ENCODE results near the gene ZSCAN26. TPM values are rescaled to one million over a fixed set of nuclear protein-coding genes. Genes with fewer than 3 reads are reported as not detected.

The ZSCAN26 gene
- total RNA-seq, 4 donors from 2014 or later, result 15.1 to 28.2 (median 24.1) TPM

DNA sequence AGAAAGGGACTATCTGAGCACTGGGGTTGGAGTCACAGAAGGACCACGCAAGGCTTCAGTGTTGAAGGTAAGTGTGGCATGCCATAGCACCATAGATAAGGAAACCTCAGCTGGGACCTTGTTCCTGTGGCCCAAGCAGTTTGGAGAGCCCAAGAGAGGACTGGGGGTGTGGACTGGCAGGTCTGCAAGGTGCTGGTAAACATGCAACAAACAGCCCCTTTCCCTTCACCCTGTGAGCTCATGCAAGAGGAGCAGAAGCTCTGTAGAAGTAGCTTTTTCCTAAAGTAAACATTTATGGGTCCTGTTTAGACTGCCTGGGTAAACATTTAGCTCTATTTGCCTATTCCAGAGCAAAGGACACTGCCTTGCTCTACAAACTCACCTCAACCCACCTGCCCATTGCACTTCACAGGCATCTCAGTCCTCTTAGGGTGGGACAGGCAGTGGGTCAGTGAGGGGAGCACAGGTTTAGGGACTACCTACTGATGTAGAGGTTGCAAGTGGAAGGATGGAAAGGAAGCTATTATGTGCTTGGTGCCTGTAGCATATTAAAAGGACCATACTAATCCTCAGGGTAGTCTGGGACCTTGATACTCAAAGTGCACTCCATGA lies 57.0 kb downstream of the ZSCAN26 start:
- Histone ChIP-seq H3K4me3 (no peak overlapping the region), H3K9me3 (peaks cover 3 to 38% (median 33%) of the 10 kb centered on the region in 4 donors), H3K27ac (replicated peaks in 1 of 4) (no peak overlapping the region), H3K27me3 (no peaks in the 10 kb centered on the region), H3K36me3 (peaks cover 34 to 57% (median 49%) of the 10 kb centered on the region in 4 donors), H3K4me1 (no peaks in the 10 kb centered on the region)
- TF ChIP-seq POLR2A (IDR thresholded peaks at IDR 0.05; ENCODE audit: low read depth) (no peak), EP300 (IDR thresholded peaks at IDR 0.05) (no peak), POLR2AphosphoS5 (IDR thresholded peaks at IDR 0.05) (no peak)
- TF ChIP-seq, protein P1, sequence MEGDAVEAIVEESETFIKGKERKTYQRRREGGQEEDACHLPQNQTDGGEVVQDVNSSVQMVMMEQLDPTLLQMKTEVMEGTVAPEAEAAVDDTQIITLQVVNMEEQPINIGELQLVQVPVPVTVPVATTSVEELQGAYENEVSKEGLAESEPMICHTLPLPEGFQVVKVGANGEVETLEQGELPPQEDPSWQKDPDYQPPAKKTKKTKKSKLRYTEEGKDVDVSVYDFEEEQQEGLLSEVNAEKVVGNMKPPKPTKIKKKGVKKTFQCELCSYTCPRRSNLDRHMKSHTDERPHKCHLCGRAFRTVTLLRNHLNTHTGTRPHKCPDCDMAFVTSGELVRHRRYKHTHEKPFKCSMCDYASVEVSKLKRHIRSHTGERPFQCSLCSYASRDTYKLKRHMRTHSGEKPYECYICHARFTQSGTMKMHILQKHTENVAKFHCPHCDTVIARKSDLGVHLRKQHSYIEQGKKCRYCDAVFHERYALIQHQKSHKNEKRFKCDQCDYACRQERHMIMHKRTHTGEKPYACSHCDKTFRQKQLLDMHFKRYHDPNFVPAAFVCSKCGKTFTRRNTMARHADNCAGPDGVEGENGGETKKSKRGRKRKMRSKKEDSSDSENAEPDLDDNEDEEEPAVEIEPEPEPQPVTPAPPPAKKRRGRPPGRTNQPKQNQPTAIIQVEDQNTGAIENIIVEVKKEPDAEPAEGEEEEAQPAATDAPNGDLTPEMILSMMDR (IDR thresholded peaks at IDR 0.05), result no peak
- 91% methylated on average over 1 of the region's 1 CpG for WGBS
- DNase-seq (ENCODE audit: extremely low spot score), result no peak
- intact Hi-C loops (cut with DNase I), result no loop called here

DNA sequence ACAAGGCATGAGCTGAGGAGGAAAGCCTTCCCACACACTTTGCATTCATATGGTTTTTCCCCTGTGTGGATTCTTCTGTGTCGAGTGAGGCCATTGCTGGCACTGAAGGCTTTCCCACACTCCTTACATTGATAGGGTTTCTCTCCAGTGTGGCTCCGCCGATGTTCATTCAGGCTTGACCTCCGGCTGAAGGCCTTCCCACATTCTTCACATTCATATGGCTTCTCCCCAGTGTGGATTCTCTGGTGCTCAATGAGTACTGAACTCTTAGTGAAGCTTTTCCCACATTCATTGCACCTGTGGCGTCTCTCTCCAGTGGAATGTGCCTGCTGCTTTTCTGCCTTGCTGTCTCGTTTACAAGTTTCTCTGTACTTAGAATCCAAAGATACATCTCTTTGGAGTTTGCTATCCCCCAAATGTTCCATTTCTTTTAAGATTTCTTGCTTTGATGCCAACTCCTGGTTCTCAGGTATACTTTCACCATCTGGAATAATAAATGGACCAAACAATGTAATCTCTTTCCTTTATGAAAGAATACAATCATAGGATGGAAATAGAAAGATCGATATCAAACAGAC lies 59.5 kb downstream of the ZSCAN26 start:
- intact Hi-C loops (cut with DNase I), result no loop called here
- Histone ChIP-seq H3K4me1 (no peaks in the 10 kb centered on the region), H3K36me3 (peaks cover 38 to 63% (median 56%) of the 10 kb centered on the region in 4 donors), H3K4me3 (no peak overlapping the region), H3K27me3 (no peaks in the 10 kb centered on the region), H3K27ac (replicated peaks in 1 of 4) (no peak overlapping the region), H3K9me3 (peaks cover 3 to 40% (median 30%) of the 10 kb centered on the region in 4 donors)
- 95% methylated on average over 7 of the region's 7 CpGs for WGBS
- DNase-seq (ENCODE audit: extremely low spot score), result no peak
- TF ChIP-seq POLR2AphosphoS5 (IDR thresholded peaks at IDR 0.05), result no peak
- TF ChIP-seq, protein P1 (IDR thresholded peaks at IDR 0.05), result no peak
- TF ChIP-seq EP300 (IDR thresholded peaks at IDR 0.05), result no peak
- TF ChIP-seq POLR2A (IDR thresholded peaks at IDR 0.05; ENCODE audit: low read depth), result no peak

Small RNAs within 50 kb of the gene (small RNA-seq; reads per million reads assigned to genes)
- gene AL021997.1 (0 reads per million in 3 donors), gene AL021997.2 (0 reads per million in 3 donors)

Other genes with a start within 250 kb of the ZSCAN26 start
- 1 to 10 TPM in 1 of 4 donors, under 1 TPM in 3; 0.40 to 1.1 (median 0.66) TPM for gene ZNF165, start 186.6 kb upstream of the ZSCAN26 start, total RNA-seq
- gene ZSCAN16, start 142.5 kb upstream of the ZSCAN26 start, total RNA-seq, result 1 to 10 TPM; 2.9 to 7.4 (median 3.4) TPM
- gene ZKSCAN8, start 125.3 kb upstream of the ZSCAN26 start, total RNA-seq, result 10 to 100 TPM; 18.7 to 21.7 (median 20.8) TPM
- gene ZSCAN9, start 41.9 kb upstream of the ZSCAN26 start, total RNA-seq, result 10 to 100 TPM; 11.4 to 15.4 (median 12.0) TPM
- 1 to 10 TPM; 1.7 to 5.4 (median 4.4) TPM for gene ZKSCAN4, start 14.9 kb upstream of the ZSCAN26 start, total RNA-seq
- 1 to 10 TPM; 2.8 to 6.7 (median 4.7) TPM for gene NKAPL, start 7.8 kb upstream of the ZSCAN26 start, total RNA-seq
- gene PGBD1, start 14.4 kb downstream of the ZSCAN26 start, total RNA-seq, result 1 to 10 TPM; 5.8 to 8.7 (median 7.1) TPM
- gene ZSCAN31, start 69.0 kb downstream of the ZSCAN26 start, total RNA-seq, result 10 to 100 TPM; 13.1 to 39.1 (median 24.1) TPM
- 10 to 100 TPM in 1 of 4 donors, 1 to 10 TPM in 3; 2.8 to 10.4 (median 6.4) TPM for gene ZKSCAN3, start 82.8 kb downstream of the ZSCAN26 start, total RNA-seq
- 1 to 10 TPM; 4.0 to 5.7 (median 4.6) TPM for gene ZSCAN12, start 132.6 kb downstream of the ZSCAN26 start, total RNA-seq
- gene ZSCAN23, start 176.3 kb downstream of the ZSCAN26 start, total RNA-seq, result 1 to 10 TPM; 1.0 to 2.9 (median 2.1) TPM
- not detected for gene GPX6, start 248.7 kb downstream of the ZSCAN26 start, total RNA-seq